Vagina (tissue), 2 donors: ENCODE data around the gene DCAF12.

Source experiments
- CTCF ChIP-seq, 3 experiments: fragments of 450-650 bp in 2 of 3; fragments of 200-600 bp in 1 of 3; sonication (generic) in 1 of 3; IDR thresholded peaks; one replicate each; pipeline ENCODE4 v1.5.1; 2017 to 2019; ENCODE audit warnings: antibody characterized with exemption in 3 of 3, mild to moderate bottlenecking in 2 of 3, moderate library complexity in 2 of 3
- POLR2AphosphoS5 ChIP-seq, 2 donors: sonication (generic); formaldehyde crosslinking; IDR thresholded peaks; one replicate each; pipeline ENCODE4 v1.9.0; 2017; ENCODE audit warnings: antibody characterized with exemption in 2 of 2, mild to moderate bottlenecking in 2 of 2, low read depth in 1 of 2; ENCODE audit not compliant: insufficient read depth in 1 of 2

DNA sequence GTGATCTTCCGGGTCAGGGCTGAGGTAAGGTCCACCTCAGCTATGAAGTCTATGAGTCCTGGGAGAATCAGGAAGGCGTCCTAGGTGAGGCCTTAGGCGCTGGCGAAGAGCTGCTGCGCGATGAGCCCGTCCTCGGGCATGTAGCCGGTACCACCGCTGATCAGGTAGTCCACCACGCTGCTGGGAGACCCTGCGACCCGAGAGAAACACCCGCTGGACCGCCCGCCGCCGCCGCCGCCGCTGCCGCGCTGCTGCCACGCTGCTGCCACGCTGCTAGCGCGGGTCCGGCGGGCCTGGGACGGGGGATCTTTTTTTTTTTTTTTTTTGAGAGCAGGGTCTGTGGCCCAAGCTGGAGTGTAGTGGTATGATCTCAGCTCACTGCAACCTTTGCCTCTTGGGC is 8.0 kb upstream of the DCAF12 start:
- TF ChIP-seq CTCF (IDR thresholded peaks at IDR 0.05) (no peak), POLR2AphosphoS5 (IDR thresholded peaks at IDR 0.05; ENCODE audit: insufficient read depth in 1 of 2, low read depth in 1 of 2) (no peak)
